ENCODE results near the gene GNPAT. TPM values are rescaled to one million over a fixed set of nuclear protein-coding genes. Genes with fewer than 3 reads are reported as not detected.
"Not testable (repeated sequence)": the region's sequence is repeated elsewhere in the genome, so short reads cannot be mapped to it uniquely, and the experiment has no call there.

Gene GNPAT
- total RNA-seq, 2 experiments from 2014 or later: 56.2 to 60.3 TPM

GRCh38 chr1:231203259-231204057 is 37.6 kb upstream of the GNPAT start:
- Mint-ChIP-seq H3K4me3 (no peak overlapping the region), H3K27ac (no peak overlapping the region), H3K4me1 (ENCODE audit: low read depth) (peaks cover 11% of the 10 kb centered on the region), H3K27me3 (peaks cover 5% of the 10 kb centered on the region), H3K36me3 (no peaks in the 10 kb centered on the region), H3K9me3 (no peaks in the 10 kb centered on the region)
- intact Hi-C loops (cut with micrococcal nuclease): no loop called here
- CTCF ChIA-PET: no interaction called here
- POLR2A ChIA-PET: interaction anchor here (1.0 kb wide), 1 partner anchor 11 kb away, joined by 3 read pairs; no protein-coding TSS in a partner anchor
- DNase-seq: no peak

- ChIA-PET POLR2A (no interaction called here), CTCF (interaction anchor here (1.4 kb wide), 1 partner anchor 114 kb away, joined by 3 read pairs; no protein-coding TSS in a partner anchor)
- H3K4me3 Mint-ChIP-seq: no peak overlapping the region
- intact Hi-C loops (cut with micrococcal nuclease): no loop called here
- no peaks in the 10 kb centered on the region for H3K9me3 Mint-ChIP-seq
- H3K4me1 Mint-ChIP-seq (ENCODE audit: low read depth): peaks cover 14% of the 10 kb centered on the region
- DNase-seq: no peak
- peaks cover 5% of the 10 kb centered on the region for H3K27me3 Mint-ChIP-seq
- no peaks in the 10 kb centered on the region for H3K36me3 Mint-ChIP-seq
- no peak overlapping the region for H3K27ac Mint-ChIP-seq
These were observed 34.2 kb upstream of the GNPAT start for GRCh38 chr1:231206856-231207255.

- CTCF ChIA-PET: interaction anchor here (1.4 kb wide), 1 partner anchor 115 kb away, joined by 3 read pairs; no protein-coding TSS in a partner anchor
- POLR2A ChIA-PET: no interaction called here
- intact Hi-C loops (cut with micrococcal nuclease): no loop called here
- no peaks in the 10 kb centered on the region for H3K36me3 Mint-ChIP-seq
- peaks cover 5% of the 10 kb centered on the region for H3K27me3 Mint-ChIP-seq
- H3K4me3 Mint-ChIP-seq: no peak overlapping the region
- peaks cover 9% of the 10 kb centered on the region for H3K4me1 Mint-ChIP-seq (ENCODE audit: low read depth)
- no peaks in the 10 kb centered on the region for H3K9me3 Mint-ChIP-seq
- DNase-seq: no peak
- H3K27ac Mint-ChIP-seq: no peak overlapping the region
These were observed 33.6 kb upstream of the GNPAT start for GRCh38 chr1:231207437-231207836.

GRCh38 chr1:231208980-231209379 is 32.0 kb upstream of the GNPAT start:
- Mint-ChIP-seq H3K27me3 (peaks cover 5% of the 10 kb centered on the region), H3K27ac (no peak overlapping the region), H3K9me3 (no peaks in the 10 kb centered on the region), H3K4me1 (ENCODE audit: low read depth) (peaks cover 5% of the 10 kb centered on the region), H3K4me3 (no peak overlapping the region), H3K36me3 (no peaks in the 10 kb centered on the region)
- no peak for DNase-seq
- intact Hi-C loops (cut with micrococcal nuclease): no loop called here
- ChIA-PET POLR2A (no interaction called here), CTCF (no interaction called here)

GRCh38 chr1:231209531-231209930 is 31.5 kb upstream of the GNPAT start:
- CTCF ChIA-PET: interaction anchor here (3.0 kb wide), 1 partner anchor 292 kb away, joined by 25 read pairs; no protein-coding TSS in a partner anchor
- DNase-seq: no peak
- Mint-ChIP-seq H3K4me1 (ENCODE audit: low read depth) (peaks cover 5% of the 10 kb centered on the region), H3K9me3 (no peaks in the 10 kb centered on the region), H3K36me3 (no peaks in the 10 kb centered on the region), H3K27me3 (peaks cover 1% of the 10 kb centered on the region), H3K4me3 (no peak overlapping the region), H3K27ac (no peak overlapping the region)
- POLR2A ChIA-PET: no interaction called here
- intact Hi-C loops (cut with micrococcal nuclease): no loop called here

- intact Hi-C loops (cut with micrococcal nuclease): loop anchor here (5.0 to 10.0 kb wide), 2 partner anchors 165 to 568 kb away; partner anchors contain the start of genes COG2 and FAM89A
- H3K9me3 Mint-ChIP-seq: no peaks in the 10 kb centered on the region
- DNase-seq: no peak
- ChIA-PET POLR2A (no interaction called here), CTCF (interaction anchor here (1.1 to 3.0 kb wide), 6 partner anchors 32 to 566 kb away, joined by 3 to 25 read pairs (median 4); no protein-coding TSS in a partner anchor)
- H3K4me1 Mint-ChIP-seq (ENCODE audit: low read depth): peaks cover 5% of the 10 kb centered on the region
- H3K27ac Mint-ChIP-seq: no peak overlapping the region
- no peaks in the 10 kb centered on the region for H3K36me3 Mint-ChIP-seq
- no peaks in the 10 kb centered on the region for H3K27me3 Mint-ChIP-seq
- H3K4me3 Mint-ChIP-seq: no peak overlapping the region
These were observed 30.9 kb upstream of the GNPAT start for GRCh38 chr1:231210126-231210525.

GRCh38 chr1:231211005-231211857 is 29.8 kb upstream of the GNPAT start:
- H3K4me3 Mint-ChIP-seq: peak overlapping the region; percentile 76
- no peaks in the 10 kb centered on the region for H3K27me3 Mint-ChIP-seq
- intact Hi-C loops (cut with micrococcal nuclease): loop anchor here (1.0 to 10.0 kb wide), 4 partner anchors 166 to 569 kb away; partner anchors contain the start of genes ARV1, COG2 and FAM89A
- H3K4me1 Mint-ChIP-seq (ENCODE audit: low read depth): peaks cover 11% of the 10 kb centered on the region
- no peaks in the 10 kb centered on the region for H3K9me3 Mint-ChIP-seq
- H3K27ac Mint-ChIP-seq: peak overlapping the region; percentile 51
- POLR2A ChIA-PET: no interaction called here
- H3K36me3 Mint-ChIP-seq: no peaks in the 10 kb centered on the region
- DNase-seq: peak; percentile 96
- CTCF ChIA-PET: interaction anchor here (0.8 to 3.0 kb wide), 8 partner anchors 31 to 567 kb away, joined by 3 to 25 read pairs (median 4); no protein-coding TSS in a partner anchor

- H3K27me3 Mint-ChIP-seq, H3K27ac Mint-ChIP-seq, H3K9me3 Mint-ChIP-seq, DNase-seq, POLR2A ChIA-PET, H3K36me3 Mint-ChIP-seq, H3K4me3 Mint-ChIP-seq: not testable (repeated sequence)
- H3K4me1 Mint-ChIP-seq (ENCODE audit: low read depth): peaks cover 12% of the 10 kb centered on the region
- intact Hi-C loops (cut with micrococcal nuclease): loop anchor here (5.0 to 10.0 kb wide), 2 partner anchors 168 to 570 kb away; partner anchors contain the start of genes COG2 and FAM89A
- CTCF ChIA-PET: interaction anchor here (3.0 kb wide), 1 partner anchor 295 kb away, joined by 25 read pairs; no protein-coding TSS in a partner anchor
These were observed 28.7 kb upstream of the GNPAT start for GRCh38 chr1:231212301-231212700.

- Mint-ChIP-seq H3K27ac (no peak overlapping the region), H3K4me3 (no peak overlapping the region), H3K27me3 (no peaks in the 10 kb centered on the region), H3K4me1 (ENCODE audit: low read depth) (peaks cover 12% of the 10 kb centered on the region), H3K9me3 (no peaks in the 10 kb centered on the region), H3K36me3 (no peaks in the 10 kb centered on the region)
- POLR2A ChIA-PET: no interaction called here
- no peak for DNase-seq
- CTCF ChIA-PET: no interaction called here
- intact Hi-C loops (cut with micrococcal nuclease): loop anchor here (5.0 to 10.0 kb wide), 2 partner anchors 169 to 572 kb away; partner anchors contain the start of genes COG2 and FAM89A
These were observed 27.0 kb upstream of the GNPAT start for GRCh38 chr1:231213831-231214573.

GRCh38 chr1:231214918-231215680 is 25.9 kb upstream of the GNPAT start:
- CTCF ChIA-PET: interaction anchor here (1.4 kb wide), 1 partner anchor 573 kb away, joined by 3 read pairs; no protein-coding TSS in a partner anchor

More at GRCh38 chr1:231214918-231215680, 25.9 kb upstream of the GNPAT start:
- peak; percentile 11 for DNase-seq
- H3K27ac Mint-ChIP-seq: no peak overlapping the region
- intact Hi-C loops (cut with micrococcal nuclease): loop anchor here (5.0 to 10.0 kb wide), 2 partner anchors 170 to 573 kb away; partner anchors contain the start of genes COG2 and FAM89A
- H3K36me3 Mint-ChIP-seq: no peaks in the 10 kb centered on the region
- no peaks in the 10 kb centered on the region for H3K9me3 Mint-ChIP-seq
- H3K4me3 Mint-ChIP-seq: no peak overlapping the region
- H3K4me1 Mint-ChIP-seq (ENCODE audit: low read depth): peaks cover 12% of the 10 kb centered on the region
- POLR2A ChIA-PET: interaction anchor here (0.8 kb wide), 1 partner anchor 12 kb away, joined by 3 read pairs; no protein-coding TSS in a partner anchor
- no peaks in the 10 kb centered on the region for H3K27me3 Mint-ChIP-seq
